NCI-H2107 treated with DMSO at 0.1 percent for 48 hours (cell line): ENCODE data around the gene SLC24A5.

ENCODE experiments used
- DNase-seq: peaks from one replicate; lab custom pipeline; 2025; ENCODE audit not compliant: unreplicated experiment; lab: John Stamatoyannopoulos, UW

SLC24A5 gene

DNA sequence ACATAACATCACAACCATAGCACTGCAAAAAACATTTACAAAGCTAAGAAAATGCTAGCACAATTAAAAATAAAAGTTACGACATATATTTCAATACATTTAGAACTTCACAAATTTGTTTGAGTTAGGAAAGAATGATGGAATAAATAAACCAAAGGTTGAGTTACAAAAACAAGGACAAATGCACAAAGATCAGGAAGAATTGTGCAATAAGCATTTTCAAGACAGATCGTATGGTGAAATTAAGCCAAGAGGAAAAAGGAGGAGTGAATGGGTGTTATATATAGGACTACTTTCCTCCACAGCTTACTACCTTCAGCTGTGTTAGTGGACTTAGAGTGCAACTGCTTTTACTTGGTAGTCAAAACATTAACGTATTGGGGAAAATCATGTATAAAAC, 64.7 kb downstream of the SLC24A5 start:
- DNase-seq = no peak

DNA sequence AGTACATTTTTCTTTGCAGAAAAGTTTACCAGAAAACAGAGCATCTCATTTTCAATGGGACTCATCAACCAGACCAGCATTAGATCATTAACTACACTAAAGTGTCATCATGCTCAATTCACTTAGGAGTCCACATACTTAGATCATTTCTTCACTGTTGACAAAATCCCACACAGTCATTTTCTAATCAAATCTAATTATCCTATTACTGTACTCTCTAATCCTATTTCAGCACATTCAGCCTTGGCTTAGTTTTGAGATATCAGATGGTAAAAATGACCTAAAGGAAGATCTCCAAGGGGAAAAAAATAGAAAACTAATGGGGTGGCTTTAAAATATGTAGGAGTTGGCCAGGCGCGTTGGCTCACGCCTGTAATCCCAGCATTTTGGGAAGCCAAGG, 65.5 kb downstream of the SLC24A5 start:
- DNase-seq = no peak

DNA sequence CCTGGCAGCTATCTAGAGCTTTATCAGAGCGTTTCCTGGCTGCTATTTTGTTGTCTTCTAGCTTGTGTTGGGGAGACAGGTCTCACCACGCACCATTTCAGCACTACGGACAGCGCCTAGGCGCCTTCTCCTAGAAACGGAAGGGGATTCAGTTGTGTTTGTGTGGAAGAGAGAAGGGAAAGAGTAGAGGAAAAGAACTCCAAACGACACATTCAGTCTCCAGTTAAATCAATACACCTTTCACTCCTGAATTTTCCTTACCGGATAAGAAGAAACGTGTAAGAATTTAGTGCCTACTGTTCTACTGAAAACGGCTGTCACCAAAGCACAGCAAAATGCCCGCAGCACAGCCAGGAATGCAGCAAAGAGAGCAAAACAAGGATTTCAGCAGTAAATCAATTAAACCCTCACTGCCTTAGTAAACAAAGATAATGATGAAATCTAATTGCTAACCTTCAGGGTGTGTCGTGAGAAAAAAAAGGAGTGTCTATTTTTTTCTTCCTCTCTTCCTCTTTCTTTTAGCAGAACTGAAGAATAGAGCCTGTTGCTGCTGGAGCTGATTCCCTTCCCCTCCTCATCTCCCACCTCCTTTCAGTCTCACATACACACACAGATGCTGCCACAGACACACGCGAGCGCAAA, 70.3 kb downstream of the SLC24A5 start:
- DNase-seq = no peak

DNA sequence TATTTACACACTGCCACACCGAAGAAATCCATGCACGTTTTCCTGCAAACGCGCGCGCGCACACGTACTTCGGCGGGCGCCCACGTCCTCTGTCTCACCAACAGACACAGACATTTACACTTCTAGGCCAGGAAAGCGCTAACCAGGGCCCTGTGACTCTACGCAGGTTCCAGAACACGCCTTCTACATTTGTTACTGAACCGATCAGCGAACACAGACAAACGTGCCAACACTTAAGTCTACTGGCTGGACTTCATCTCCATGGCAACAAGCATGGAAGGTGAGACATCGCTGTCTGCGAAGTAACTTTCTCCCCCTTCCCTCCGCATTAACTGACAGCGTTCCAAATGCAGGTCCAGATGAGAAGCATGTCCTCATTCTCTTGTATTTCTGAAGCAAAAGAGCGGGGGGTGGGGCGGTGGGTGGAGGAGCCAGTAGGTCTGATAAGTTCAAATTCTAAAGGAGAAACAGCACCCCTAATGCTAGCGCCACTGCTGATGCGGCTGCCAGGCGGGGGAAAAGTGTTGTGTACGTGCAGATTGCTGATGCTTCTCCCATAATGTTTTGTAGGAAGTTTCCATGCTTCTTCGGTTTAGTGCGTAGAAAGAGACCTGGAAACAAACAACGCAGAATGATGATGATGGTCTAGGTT, 70.9 kb downstream of the SLC24A5 start, which contains the start of gene CTXN2:
Gene CTXN2 (plus strand): TSS at position 92 of the 652 bp plus-strand sequence. CDS start 9,636 bp downstream, outside the sequence.
- DNase-seq = no peak
